ENCODE measurements around the gene VSTM2B.

DNA sequence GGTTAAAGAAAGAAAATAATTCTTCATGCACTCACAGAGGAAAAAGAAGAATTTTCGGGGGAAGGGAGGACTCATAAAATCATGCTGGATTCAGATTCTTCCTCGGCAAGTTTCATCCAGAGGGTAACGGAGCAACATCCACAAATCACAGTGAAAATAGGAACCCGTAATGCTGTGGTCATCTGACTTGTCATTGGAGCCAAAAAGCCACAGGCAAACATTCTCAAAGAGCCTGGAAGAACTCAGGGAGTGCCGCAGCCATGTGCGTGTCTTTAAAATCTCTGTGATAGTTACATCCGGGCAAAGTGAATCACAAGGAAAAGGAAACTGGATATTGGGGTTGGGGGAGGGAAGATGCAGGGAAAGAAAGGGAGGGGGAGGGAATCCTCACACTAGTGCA, 33.0 kb upstream of the VSTM2B start:
- TF ChIP-seq, protein P1, sequence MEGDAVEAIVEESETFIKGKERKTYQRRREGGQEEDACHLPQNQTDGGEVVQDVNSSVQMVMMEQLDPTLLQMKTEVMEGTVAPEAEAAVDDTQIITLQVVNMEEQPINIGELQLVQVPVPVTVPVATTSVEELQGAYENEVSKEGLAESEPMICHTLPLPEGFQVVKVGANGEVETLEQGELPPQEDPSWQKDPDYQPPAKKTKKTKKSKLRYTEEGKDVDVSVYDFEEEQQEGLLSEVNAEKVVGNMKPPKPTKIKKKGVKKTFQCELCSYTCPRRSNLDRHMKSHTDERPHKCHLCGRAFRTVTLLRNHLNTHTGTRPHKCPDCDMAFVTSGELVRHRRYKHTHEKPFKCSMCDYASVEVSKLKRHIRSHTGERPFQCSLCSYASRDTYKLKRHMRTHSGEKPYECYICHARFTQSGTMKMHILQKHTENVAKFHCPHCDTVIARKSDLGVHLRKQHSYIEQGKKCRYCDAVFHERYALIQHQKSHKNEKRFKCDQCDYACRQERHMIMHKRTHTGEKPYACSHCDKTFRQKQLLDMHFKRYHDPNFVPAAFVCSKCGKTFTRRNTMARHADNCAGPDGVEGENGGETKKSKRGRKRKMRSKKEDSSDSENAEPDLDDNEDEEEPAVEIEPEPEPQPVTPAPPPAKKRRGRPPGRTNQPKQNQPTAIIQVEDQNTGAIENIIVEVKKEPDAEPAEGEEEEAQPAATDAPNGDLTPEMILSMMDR (IDR thresholded peaks at IDR 0.05; ENCODE audit: low read length): no peak
- no peak for TF ChIP-seq EZH2phosphoT487 (IDR thresholded peaks at IDR 0.05; ENCODE audit: low read length)
